SK-N-SH treated with all-trans-retinoic acid at 6 μM for 48 hours (cell line): ENCODE measurements around the gene TXLNB.

Source experiments
- ATAC-seq: fragments of 200-7000 bp; cut with Tn5 transposase; 3 replicates; pipeline ENCODE4 v1.9.1; 2020; ENCODE audit warnings: mild to moderate bottlenecking, moderate library complexity
- ARNTL ChIP-seq: fragments of 450-650 bp; formaldehyde crosslinking; IDR thresholded peaks from 2 replicates; pipeline ENCODE4 v1.5.0; 2020; ENCODE audit warnings: low read depth, mild to moderate bottlenecking, moderate library complexity, borderline replicate concordance
- ESRRG ChIP-seq: fragments of 250-450 bp; sonication (Bioruptor Pico); IDR thresholded peaks from 2 replicates; pipeline ENCODE4 v1.6.1; 2021; ENCODE audit warnings: mild to moderate bottlenecking
- GLIS3 ChIP-seq: fragments of 250-450 bp; sonication (Bioruptor Pico); IDR thresholded peaks from 2 replicates; pipeline ENCODE4 v1.5.0; 2020; ENCODE audit warnings: mild to moderate bottlenecking, moderate library complexity
- ISL1 ChIP-seq: fragments of 250-450 bp; sonication (Bioruptor Pico); IDR thresholded peaks from 2 replicates; pipeline ENCODE4 v2.1.2; 2022; ENCODE audit warnings: mild to moderate bottlenecking, moderate library complexity
- OSR1 ChIP-seq: fragments of 250-450 bp; sonication (Bioruptor Pico); IDR thresholded peaks from 2 replicates; pipeline ENCODE4 v1.8.0; 2022; ENCODE audit warnings: moderate library complexity, mild to moderate bottlenecking, inconsistent platforms
- PPARA ChIP-seq: fragments of 250-450 bp; sonication (Bioruptor Pico); IDR thresholded peaks from 2 replicates; pipeline ENCODE4 v1.5.0; 2020; ENCODE audit warnings: mild to moderate bottlenecking, borderline replicate concordance
- RARB ChIP-seq: fragments of 250-450 bp; sonication (Bioruptor Pico); IDR thresholded peaks from 2 replicates; pipeline ENCODE4 v1.8.0; 2021; ENCODE audit warnings: mild to moderate bottlenecking, moderate library complexity
- SNAI2 ChIP-seq: fragments of 250-450 bp; sonication (Bioruptor Pico); IDR thresholded peaks from 2 replicates; pipeline ENCODE4 v1.5.0; 2020; ENCODE audit warnings: mild to moderate bottlenecking, moderate library complexity
- TCF4 ChIP-seq: fragments of 250-450 bp; sonication (Bioruptor Pico); IDR thresholded peaks from 2 replicates; pipeline ENCODE4 v1.8.0; 2021; ENCODE audit warnings: mild to moderate bottlenecking, moderate library complexity, borderline replicate concordance
- TOX ChIP-seq: fragments of 250-450 bp; sonication (Bioruptor Pico); IDR thresholded peaks from 2 replicates; pipeline ENCODE4 v1.8.0; 2021; ENCODE audit warnings: mild to moderate bottlenecking, moderate library complexity, borderline replicate concordance
- ZC3H10 ChIP-seq: fragments of 250-450 bp; sonication (Bioruptor Pico); IDR thresholded peaks from 2 replicates; pipeline ENCODE4 v1.5.1; 2021; ENCODE audit warnings: mild to moderate bottlenecking, moderate library complexity
- ZFP3 ChIP-seq: fragments of 250-450 bp; sonication (Bioruptor Pico); IDR thresholded peaks from 2 replicates; pipeline ENCODE4 v1.5.0; 2020; ENCODE audit warnings: mild to moderate bottlenecking, moderate library complexity
- ZFP30 ChIP-seq: fragments of 450-650 bp; formaldehyde crosslinking; IDR thresholded peaks from 2 replicates; pipeline ENCODE4 v1.5.0; 2022; ENCODE audit warnings: mild to moderate bottlenecking, moderate library complexity
- ZNF565 ChIP-seq: fragments of 450-650 bp; formaldehyde crosslinking; conservative IDR thresholded peaks from 2 replicates; pipeline ENCODE4 v1.5.0; 2020; ENCODE audit warnings: low read depth, mild to moderate bottlenecking, moderate library complexity
- ZNF70 ChIP-seq: fragments of 450-650 bp; formaldehyde crosslinking; IDR thresholded peaks from 2 replicates; pipeline ENCODE4 v1.5.0; 2020; ENCODE audit warnings: mild to moderate bottlenecking, moderate library complexity
- ZNF8 ChIP-seq: fragments of 450-650 bp; formaldehyde crosslinking; IDR thresholded peaks from 2 replicates; pipeline ENCODE4 v1.5.0; 2020; ENCODE audit warnings: mild to moderate bottlenecking, moderate library complexity
- TF ChIP-seq, protein P1 (sequence below): fragments of 250-450 bp; sonication (Bioruptor Pico); IDR thresholded peaks from 2 replicates; pipeline ENCODE4 v1.5.0; 2020; ENCODE audit warnings: mild to moderate bottlenecking, moderate library complexity
- TF ChIP-seq, protein P2 (sequence below): fragments of 250-450 bp; sonication (Bioruptor Pico); IDR thresholded peaks from 2 replicates; pipeline ENCODE4 v1.5.1; 2020; ENCODE audit warnings: low read depth, mild to moderate bottlenecking, moderate library complexity
- TF ChIP-seq, protein P3 (sequence below): fragments of 250-450 bp; sonication (Bioruptor Pico); IDR thresholded peaks from 2 replicates; pipeline ENCODE4 v1.8.0; 2021; ENCODE audit warnings: low read depth, mild to moderate bottlenecking, moderate library complexity, borderline replicate concordance
- TF ChIP-seq, protein P4 (sequence below): fragments of 250-450 bp; sonication (Bioruptor Pico); IDR thresholded peaks from 2 replicates; pipeline ENCODE4 v1.8.0; 2020; ENCODE audit warnings: mild to moderate bottlenecking, moderate library complexity, borderline replicate concordance
- TF ChIP-seq, protein P5 (sequence below): fragments of 250-450 bp; sonication (Bioruptor Pico); IDR thresholded peaks from 2 replicates; pipeline ENCODE4 v1.5.1; 2021; ENCODE audit warnings: mild to moderate bottlenecking, moderate library complexity

The TXLNB gene

DNA sequence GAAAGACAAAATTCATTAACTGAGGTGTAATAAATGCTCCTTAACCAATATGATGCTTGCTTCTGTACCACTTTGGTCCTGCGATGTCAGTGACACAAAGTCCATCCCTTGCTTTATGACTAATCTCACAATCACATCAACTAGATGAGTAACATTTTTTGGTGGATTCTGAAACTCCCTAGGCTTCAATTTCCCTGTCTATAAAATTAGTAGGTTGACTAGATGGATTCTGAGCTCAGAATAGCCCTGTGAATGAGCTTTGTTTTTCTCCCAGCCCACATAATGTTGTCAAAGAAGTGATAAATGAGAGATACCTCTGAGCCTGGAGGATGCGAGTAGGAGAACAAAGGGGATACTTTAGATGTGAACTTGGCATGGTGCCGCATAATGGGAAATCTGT is 9.1 kb downstream of the TXLNB start (continued):
- TF ChIP-seq, protein P1, sequence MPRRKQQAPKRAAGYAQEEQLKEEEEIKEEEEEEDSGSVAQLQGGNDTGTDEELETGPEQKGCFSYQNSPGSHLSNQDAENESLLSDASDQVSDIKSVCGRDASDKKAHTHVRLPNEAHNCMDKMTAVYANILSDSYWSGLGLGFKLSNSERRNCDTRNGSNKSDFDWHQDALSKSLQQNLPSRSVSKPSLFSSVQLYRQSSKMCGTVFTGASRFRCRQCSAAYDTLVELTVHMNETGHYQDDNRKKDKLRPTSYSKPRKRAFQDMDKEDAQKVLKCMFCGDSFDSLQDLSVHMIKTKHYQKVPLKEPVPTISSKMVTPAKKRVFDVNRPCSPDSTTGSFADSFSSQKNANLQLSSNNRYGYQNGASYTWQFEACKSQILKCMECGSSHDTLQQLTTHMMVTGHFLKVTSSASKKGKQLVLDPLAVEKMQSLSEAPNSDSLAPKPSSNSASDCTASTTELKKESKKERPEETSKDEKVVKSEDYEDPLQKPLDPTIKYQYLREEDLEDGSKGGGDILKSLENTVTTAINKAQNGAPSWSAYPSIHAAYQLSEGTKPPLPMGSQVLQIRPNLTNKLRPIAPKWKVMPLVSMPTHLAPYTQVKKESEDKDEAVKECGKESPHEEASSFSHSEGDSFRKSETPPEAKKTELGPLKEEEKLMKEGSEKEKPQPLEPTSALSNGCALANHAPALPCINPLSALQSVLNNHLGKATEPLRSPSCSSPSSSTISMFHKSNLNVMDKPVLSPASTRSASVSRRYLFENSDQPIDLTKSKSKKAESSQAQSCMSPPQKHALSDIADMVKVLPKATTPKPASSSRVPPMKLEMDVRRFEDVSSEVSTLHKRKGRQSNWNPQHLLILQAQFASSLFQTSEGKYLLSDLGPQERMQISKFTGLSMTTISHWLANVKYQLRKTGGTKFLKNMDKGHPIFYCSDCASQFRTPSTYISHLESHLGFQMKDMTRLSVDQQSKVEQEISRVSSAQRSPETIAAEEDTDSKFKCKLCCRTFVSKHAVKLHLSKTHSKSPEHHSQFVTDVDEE (CRISPR knock-in tag): no peak
- TF ChIP-seq TOX: no peak
- no peak for TF ChIP-seq RARB (CRISPR knock-in tag)

DNA sequence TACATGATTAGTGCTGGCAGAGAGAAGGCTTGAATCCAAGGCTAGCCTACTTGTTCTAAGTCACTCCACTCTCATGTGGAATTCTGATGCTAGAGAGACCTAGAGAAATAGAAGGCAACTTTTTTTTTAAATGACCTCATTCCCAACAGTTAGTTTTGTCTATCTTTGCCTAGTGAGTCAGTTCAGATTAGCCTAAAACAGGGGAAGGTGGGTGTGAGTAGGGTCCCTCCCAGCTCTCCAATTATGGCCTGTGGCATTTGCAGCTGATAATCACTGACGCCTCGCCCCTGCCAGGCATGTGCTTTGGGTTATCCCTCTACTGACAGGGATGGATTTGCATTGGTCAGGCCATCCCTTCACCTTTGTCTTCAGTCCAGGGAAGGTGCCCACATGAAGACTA is 13.6 kb downstream of the TXLNB start:
- ATAC-seq: no peak
- no peak for TF ChIP-seq ZNF8 (CRISPR knock-in tag)
- TF ChIP-seq TOX: no peak
- no peak for TF ChIP-seq ARNTL

DNA sequence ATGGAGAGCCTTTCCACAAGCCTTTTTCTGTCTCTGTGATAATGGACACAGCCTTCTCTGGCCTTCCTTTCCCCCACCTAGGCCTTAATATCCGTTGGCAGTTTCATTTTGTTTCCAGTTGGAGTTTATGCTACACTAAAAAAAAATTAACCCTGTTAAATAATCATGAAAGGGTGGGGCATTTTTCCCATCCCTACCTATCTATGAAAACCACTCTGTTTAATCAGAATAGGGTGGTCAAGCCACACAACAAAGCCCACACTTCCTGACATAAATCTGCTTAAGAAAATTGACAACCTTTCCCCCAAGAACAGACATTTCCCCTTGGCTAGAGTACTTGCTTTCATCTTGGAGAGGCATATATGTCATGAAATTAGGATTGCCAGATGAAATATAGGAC is 14.2 kb downstream of the TXLNB start:
- TF ChIP-seq TOX: no peak
- TF ChIP-seq ZFP30 (CRISPR knock-in tag): no peak
- TF ChIP-seq ARNTL: no peak
- TF ChIP-seq ZNF70 (CRISPR knock-in tag): no peak
- TF ChIP-seq, protein P2, sequence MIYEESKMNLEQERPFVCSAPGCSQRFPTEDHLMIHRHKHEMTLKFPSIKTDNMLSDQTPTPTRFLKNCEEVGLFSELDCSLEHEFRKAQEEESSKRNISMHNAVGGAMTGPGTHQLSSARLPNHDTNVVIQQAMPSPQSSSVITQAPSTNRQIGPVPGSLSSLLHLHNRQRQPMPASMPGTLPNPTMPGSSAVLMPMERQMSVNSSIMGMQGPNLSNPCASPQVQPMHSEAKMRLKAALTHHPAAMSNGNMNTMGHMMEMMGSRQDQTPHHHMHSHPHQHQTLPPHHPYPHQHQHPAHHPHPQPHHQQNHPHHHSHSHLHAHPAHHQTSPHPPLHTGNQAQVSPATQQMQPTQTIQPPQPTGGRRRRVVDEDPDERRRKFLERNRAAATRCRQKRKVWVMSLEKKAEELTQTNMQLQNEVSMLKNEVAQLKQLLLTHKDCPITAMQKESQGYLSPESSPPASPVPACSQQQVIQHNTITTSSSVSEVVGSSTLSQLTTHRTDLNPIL (CRISPR knock-in tag): no peak
- TF ChIP-seq ZFP3 (CRISPR knock-in tag): no peak
- no peak for TF ChIP-seq ZNF8 (CRISPR knock-in tag)
- TF ChIP-seq, protein P3, sequence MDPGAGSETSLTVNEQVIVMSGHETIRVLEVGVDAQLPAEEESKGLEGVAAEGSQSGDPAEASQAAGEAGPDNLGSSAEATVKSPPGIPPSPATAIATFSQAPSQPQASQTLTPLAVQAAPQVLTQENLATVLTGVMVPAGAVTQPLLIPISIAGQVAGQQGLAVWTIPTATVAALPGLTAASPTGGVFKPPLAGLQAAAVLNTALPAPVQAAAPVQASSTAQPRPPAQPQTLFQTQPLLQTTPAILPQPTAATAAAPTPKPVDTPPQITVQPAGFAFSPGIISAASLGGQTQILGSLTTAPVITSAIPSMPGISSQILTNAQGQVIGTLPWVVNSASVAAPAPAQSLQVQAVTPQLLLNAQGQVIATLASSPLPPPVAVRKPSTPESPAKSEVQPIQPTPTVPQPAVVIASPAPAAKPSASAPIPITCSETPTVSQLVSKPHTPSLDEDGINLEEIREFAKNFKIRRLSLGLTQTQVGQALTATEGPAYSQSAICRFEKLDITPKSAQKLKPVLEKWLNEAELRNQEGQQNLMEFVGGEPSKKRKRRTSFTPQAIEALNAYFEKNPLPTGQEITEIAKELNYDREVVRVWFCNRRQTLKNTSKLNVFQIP (CRISPR knock-in tag): no peak
- TF ChIP-seq ZNF565 (CRISPR knock-in tag): no peak
- TF ChIP-seq PPARA (CRISPR knock-in tag): no peak
- TF ChIP-seq SNAI2: no peak
- no peak for TF ChIP-seq ESRRG (CRISPR knock-in tag)
- TF ChIP-seq ZC3H10: no peak
- TF ChIP-seq, protein P1 (CRISPR knock-in tag): no peak
- ATAC-seq: no peak

DNA sequence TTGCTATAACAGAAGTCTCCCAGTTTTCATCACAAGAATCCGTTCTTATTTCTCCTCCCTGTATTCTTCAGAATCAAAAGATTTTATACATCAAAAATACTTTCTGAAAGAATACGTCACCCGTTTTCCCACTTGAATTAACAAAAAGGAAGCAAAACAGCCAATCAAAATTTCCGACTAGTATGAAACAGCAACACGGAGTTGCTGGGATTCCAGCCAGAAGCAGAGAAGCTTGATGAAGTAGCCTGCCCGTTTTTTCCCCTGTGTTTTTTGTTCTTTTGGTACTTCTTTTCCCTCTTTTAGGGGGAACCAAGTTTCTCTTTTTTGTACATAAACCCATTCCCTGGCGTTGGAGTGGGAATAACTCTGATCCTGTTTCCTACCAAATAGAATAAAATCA is 14.6 kb downstream of the TXLNB start:
- no peak for ATAC-seq
- no peak for TF ChIP-seq ISL1 (CRISPR knock-in tag)
- no peak for TF ChIP-seq GLIS3
- no peak for TF ChIP-seq TCF4 (CRISPR knock-in tag)
- TF ChIP-seq RARB (CRISPR knock-in tag): no peak
- TF ChIP-seq, protein P4, sequence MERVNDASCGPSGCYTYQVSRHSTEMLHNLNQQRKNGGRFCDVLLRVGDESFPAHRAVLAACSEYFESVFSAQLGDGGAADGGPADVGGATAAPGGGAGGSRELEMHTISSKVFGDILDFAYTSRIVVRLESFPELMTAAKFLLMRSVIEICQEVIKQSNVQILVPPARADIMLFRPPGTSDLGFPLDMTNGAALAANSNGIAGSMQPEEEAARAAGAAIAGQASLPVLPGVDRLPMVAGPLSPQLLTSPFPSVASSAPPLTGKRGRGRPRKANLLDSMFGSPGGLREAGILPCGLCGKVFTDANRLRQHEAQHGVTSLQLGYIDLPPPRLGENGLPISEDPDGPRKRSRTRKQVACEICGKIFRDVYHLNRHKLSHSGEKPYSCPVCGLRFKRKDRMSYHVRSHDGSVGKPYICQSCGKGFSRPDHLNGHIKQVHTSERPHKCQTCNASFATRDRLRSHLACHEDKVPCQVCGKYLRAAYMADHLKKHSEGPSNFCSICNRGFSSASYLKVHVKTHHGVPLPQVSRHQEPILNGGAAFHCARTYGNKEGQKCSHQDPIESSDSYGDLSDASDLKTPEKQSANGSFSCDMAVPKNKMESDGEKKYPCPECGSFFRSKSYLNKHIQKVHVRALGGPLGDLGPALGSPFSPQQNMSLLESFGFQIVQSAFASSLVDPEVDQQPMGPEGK (CRISPR knock-in tag): no peak
- TF ChIP-seq, protein P2 (CRISPR knock-in tag): no peak
- TF ChIP-seq, protein P3 (CRISPR knock-in tag): no peak
- TF ChIP-seq, protein P5, sequence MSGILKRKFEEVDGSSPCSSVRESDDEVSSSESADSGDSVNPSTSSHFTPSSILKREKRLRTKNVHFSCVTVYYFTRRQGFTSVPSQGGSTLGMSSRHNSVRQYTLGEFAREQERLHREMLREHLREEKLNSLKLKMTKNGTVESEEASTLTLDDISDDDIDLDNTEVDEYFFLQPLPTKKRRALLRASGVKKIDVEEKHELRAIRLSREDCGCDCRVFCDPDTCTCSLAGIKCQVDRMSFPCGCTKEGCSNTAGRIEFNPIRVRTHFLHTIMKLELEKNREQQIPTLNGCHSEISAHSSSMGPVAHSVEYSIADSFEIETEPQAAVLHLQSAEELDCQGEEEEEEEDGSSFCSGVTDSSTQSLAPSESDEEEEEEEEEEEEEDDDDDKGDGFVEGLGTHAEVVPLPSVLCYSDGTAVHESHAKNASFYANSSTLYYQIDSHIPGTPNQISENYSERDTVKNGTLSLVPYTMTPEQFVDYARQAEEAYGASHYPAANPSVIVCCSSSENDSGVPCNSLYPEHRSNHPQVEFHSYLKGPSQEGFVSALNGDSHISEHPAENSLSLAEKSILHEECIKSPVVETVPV (CRISPR knock-in tag): no peak
- no peak for TF ChIP-seq ESRRG (CRISPR knock-in tag)
- TF ChIP-seq SNAI2: no peak
- TF ChIP-seq ZFP3 (CRISPR knock-in tag): no peak
- TF ChIP-seq ZFP30 (CRISPR knock-in tag): no peak
- TF ChIP-seq OSR1: no peak
